ENCODE measurements around the gene NGB. TPM values are rescaled to one million over a fixed set of nuclear protein-coding genes. Genes with fewer than 3 reads are reported as not detected.

Gene NGB
- total and polyA plus RNA-seq, 9 of the 15 experiments (the other 6 are each of a cell fraction or from before 2014, with no cell fraction given), result not detected

DNA sequence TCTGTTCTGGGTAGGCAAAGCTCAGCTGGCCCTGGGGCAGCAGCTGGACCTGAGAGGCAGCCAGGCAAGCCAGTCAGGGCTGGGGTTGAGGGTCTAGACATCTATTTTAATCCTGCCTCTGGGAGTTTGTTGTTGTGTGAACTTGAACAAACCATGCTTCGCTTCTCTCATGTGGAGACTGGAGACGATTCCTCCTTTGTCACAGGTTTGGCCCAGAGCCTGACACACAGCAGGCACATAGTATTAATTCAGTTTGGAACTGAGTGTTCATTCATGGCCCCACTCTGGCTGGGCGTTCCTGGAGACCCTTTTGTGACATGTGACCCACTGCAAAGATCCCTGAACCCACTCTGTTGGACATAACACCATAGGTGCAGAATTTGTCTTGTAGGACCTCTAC is 39.3 kb downstream of the NGB start:
- TF ChIP-seq SNRNP70 (optimal IDR thresholded peaks at IDR 0.05; ENCODE audit: low read depth, low read length) (no peak), PTRF (tag; IDR thresholded peaks at IDR 0.05) (no peak)
- TF ChIP-seq, protein P1, sequence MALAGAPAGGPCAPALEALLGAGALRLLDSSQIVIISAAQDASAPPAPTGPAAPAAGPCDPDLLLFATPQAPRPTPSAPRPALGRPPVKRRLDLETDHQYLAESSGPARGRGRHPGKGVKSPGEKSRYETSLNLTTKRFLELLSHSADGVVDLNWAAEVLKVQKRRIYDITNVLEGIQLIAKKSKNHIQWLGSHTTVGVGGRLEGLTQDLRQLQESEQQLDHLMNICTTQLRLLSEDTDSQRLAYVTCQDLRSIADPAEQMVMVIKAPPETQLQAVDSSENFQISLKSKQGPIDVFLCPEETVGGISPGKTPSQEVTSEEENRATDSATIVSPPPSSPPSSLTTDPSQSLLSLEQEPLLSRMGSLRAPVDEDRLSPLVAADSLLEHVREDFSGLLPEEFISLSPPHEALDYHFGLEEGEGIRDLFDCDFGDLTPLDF (CRISPR knock-in tag; IDR thresholded peaks at IDR 0.05), result no peak
- TF ChIP-seq, protein P2, sequence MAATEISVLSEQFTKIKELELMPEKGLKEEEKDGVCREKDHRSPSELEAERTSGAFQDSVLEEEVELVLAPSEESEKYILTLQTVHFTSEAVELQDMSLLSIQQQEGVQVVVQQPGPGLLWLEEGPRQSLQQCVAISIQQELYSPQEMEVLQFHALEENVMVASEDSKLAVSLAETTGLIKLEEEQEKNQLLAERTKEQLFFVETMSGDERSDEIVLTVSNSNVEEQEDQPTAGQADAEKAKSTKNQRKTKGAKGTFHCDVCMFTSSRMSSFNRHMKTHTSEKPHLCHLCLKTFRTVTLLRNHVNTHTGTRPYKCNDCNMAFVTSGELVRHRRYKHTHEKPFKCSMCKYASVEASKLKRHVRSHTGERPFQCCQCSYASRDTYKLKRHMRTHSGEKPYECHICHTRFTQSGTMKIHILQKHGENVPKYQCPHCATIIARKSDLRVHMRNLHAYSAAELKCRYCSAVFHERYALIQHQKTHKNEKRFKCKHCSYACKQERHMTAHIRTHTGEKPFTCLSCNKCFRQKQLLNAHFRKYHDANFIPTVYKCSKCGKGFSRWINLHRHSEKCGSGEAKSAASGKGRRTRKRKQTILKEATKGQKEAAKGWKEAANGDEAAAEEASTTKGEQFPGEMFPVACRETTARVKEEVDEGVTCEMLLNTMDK (IDR thresholded peaks at IDR 0.05; ENCODE audit: borderline replicate concordance, insufficient read depth, low read depth, low read length, poor library complexity, severe bottlenecking), result no peak

More for the DNA sequence above, 39.3 kb downstream of the NGB start:
- intact Hi-C loops (cut with micrococcal nuclease) (no loop called here), in situ Hi-C loops (cut with MboI) (no loop called here)
- Histone ChIP-seq H3K79me2 (ENCODE audit: control insufficient read depth, insufficient read depth, low read length) (no peaks in the 10 kb centered on the region), H3K9ac (ENCODE audit: insufficient read depth in 1 of 2, low read depth in 2 of 2, low read length in 2 of 2) (no peak overlapping the region), H3K27me3 (ENCODE audit: control insufficient read depth in 2 of 2, insufficient read depth in 2 of 2, low read length in 2 of 2) (peaks cover 5 to 23% of the 10 kb centered on the region in 2 experiments; a peak in 4 of 5 replicates), H4K20me1 (replicated peaks; ENCODE audit: control insufficient read depth, insufficient read depth, low read length) (no peaks in the 10 kb centered on the region), H3K9me1 (ENCODE audit: control insufficient read depth, insufficient read depth, low read length) (no peaks in the 10 kb centered on the region), H3K9me3 (replicated peaks; ENCODE audit: control insufficient read depth, insufficient read depth, low read depth, low read length) (no peaks in the 10 kb centered on the region), H2AFZ (ENCODE audit: low read depth, low read length) (no peak overlapping the region), H3K4me3 (no peak overlapping the region), H3K27ac (ENCODE audit: extremely low read depth, low read depth, low read length) (no peak overlapping the region), H3K4me2 (ENCODE audit: insufficient read depth, low read length) (no peak overlapping the region), H3K36me3 (ENCODE audit: control insufficient read depth, insufficient read depth, low read length) (no peaks in the 10 kb centered on the region), H3K4me1 (replicated peaks in 1 of 2; ENCODE audit: control insufficient read depth in 2 of 2, insufficient read depth in 2 of 2, low read length in 2 of 2) (no peaks in the 10 kb centered on the region)
- no peak for ATAC-seq
- BruUV-seq (replicated peaks), result no TSS peak
- WGBS (ENCODE audit: insufficient coverage, low coverage, missing lambda C conversion rate), result 0% methylated on average over 3 of the region's 3 CpGs
- ChIA-PET CTCF (ENCODE audit: low intra/inter-chr PET ratio) (no interaction called here), POLR2A (no interaction called here)
- no peak for DNase-seq (ENCODE audit: extremely low read depth in 1 of 4, low spot score in 3 of 4)
- FAIRE-seq, result no peak
